HG03139 (cell line): ENCODE data around the gene FKBP5.

ENCODE experiments used
- ATAC-seq: cut with Tn5 transposase; IDR thresholded peaks from one replicate; pipeline ENCODE4 v1.9.1; 2021; ENCODE audit not compliant: unreplicated experiment

The FKBP5 gene

GRCh38 chr6:35665573-35665972, 23.1 kb downstream of the FKBP5 start:
- no peak for ATAC-seq

GRCh38 chr6:35664945-35665344, 23.8 kb downstream of the FKBP5 start:
- ATAC-seq = no peak

GRCh38 chr6:35663447-35664235, 25.1 kb downstream of the FKBP5 start:
- no peak for ATAC-seq

GRCh38 chr6:35662999-35663398, 25.7 kb downstream of the FKBP5 start:
- no peak for ATAC-seq

GRCh38 chr6:35654883-35655282, 33.8 kb downstream of the FKBP5 start:
- ATAC-seq = no peak

GRCh38 chr6:35651244-35651643, 37.5 kb downstream of the FKBP5 start:
- no peak for ATAC-seq

GRCh38 chr6:35650015-35650414, 38.7 kb downstream of the FKBP5 start:
- no peak for ATAC-seq

- no peak for ATAC-seq
These were observed 40.5 kb downstream of the FKBP5 start for GRCh38 chr6:35648203-35648602.

- ATAC-seq = no peak
These were observed 41.3 kb downstream of the FKBP5 start for GRCh38 chr6:35647400-35647799.

- ATAC-seq = no peak
These were observed 45.6 kb downstream of the FKBP5 start for GRCh38 chr6:35643162-35643535.

- ATAC-seq = no peak
These were observed 46.1 kb downstream of the FKBP5 start for GRCh38 chr6:35642471-35643161.

- no peak for ATAC-seq
These were observed 48.6 kb downstream of the FKBP5 start for GRCh38 chr6:35640017-35640664.

GRCh38 chr6:35638679-35639078, 50.0 kb downstream of the FKBP5 start:
- ATAC-seq = no peak

- ATAC-seq = no peak
These were observed 50.8 kb downstream of the FKBP5 start for GRCh38 chr6:35637911-35638310.

- no peak for ATAC-seq
These were observed 52.8 kb downstream of the FKBP5 start for GRCh38 chr6:35635601-35636597.

- ATAC-seq = no peak
These were observed 54.4 kb downstream of the FKBP5 start for GRCh38 chr6:35634316-35634715.

GRCh38 chr6:35633579-35634089, 55.1 kb downstream of the FKBP5 start:
- ATAC-seq = no peak

- ATAC-seq = no peak
These were observed 58.8 kb downstream of the FKBP5 start for GRCh38 chr6:35629876-35630378.

- ATAC-seq = no peak
These were observed 62.3 kb downstream of the FKBP5 start for GRCh38 chr6:35626401-35626800.

- ATAC-seq = no peak
These were observed 64.2 kb downstream of the FKBP5 start for GRCh38 chr6:35624341-35625070.
